Measurements from ENCODE around the gene COMT. TPM values are rescaled to one million over a fixed set of nuclear protein-coding genes. Genes with fewer than 3 reads are reported as not detected.

The COMT gene
- total RNA-seq, 1 experiment from 2014 or later: 109 TPM

DNA sequence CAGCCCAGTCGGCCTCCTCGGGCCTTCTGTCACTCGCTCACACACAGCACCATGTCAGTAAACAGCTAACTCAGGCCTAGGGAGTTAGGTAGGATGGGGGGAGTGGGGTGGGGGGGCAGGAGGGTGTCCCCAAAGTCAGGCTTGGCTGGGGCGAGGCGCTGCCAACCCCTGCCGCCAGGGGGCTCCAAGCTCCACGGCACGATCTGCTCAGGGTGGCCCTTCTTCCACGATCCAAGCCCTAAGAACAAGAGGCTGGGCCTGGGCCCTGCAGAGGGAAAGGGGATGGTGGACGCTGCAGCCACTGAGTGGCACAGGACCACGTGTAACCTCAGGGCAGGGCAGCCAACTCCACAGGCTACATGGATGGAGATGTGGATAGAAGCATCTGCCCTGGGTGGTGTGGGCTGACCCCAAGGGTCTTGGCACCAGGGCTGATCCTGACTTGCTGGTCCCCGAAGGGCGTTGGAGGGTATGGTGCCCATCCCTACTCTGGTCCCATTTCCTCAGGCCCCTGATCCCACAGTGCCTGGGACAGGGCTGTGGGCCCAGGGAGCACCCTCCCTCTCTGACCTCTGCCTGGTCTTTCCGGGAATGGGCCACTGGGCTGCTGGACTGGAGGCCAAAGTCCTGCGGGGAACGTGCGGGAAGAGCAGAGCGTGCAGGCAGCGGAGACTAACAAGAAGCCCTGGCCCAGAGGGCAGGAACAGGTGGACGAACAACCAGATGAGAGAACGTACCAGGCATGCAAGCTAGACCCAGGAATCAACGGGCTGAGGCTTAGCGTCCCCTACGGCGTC lies 29.1 kb downstream of the COMT start:
- no TSS peak for BruUV-seq (replicated peaks)
- H4K20me1 ChIP-seq (ENCODE audit: insufficient read depth): no peaks in the 10 kb centered on the region
- H3K27me3 ChIP-seq (ENCODE audit: insufficient read depth, low read length): no peaks in the 10 kb centered on the region
- intact Hi-C loops (cut with micrococcal nuclease): loop anchor here (1.0 to 5.0 kb wide), 2 partner anchors 42 to 58 kb away; no protein-coding TSS in a partner anchor
- peaks cover 10 to 25% of the 10 kb centered on the region in 2 experiments for H3K4me1 ChIP-seq (ENCODE audit: control insufficient read depth in 1 of 2, insufficient read depth in 2 of 2, low read length in 2 of 2)
- H3K4me3 ChIP-seq (replicated peaks in 1 of 2; ENCODE audit: low read depth in 1 of 2, low read length in 2 of 2): no peak overlapping the region
- no peaks in the 10 kb centered on the region for H3K9me3 ChIP-seq (ENCODE audit: control insufficient read depth in 1 of 2, insufficient read depth in 1 of 2, low read depth in 1 of 2, low read length in 2 of 2)
- H3K36me3 ChIP-seq (ENCODE audit: control insufficient read depth in 1 of 2, insufficient read depth in 2 of 2, low read length in 2 of 2): peaks cover 12 to 19% of the 10 kb centered on the region in 2 experiments; a peak in 3 of 4 replicates
- peak; percentile 68 for ATAC-seq
- no peak overlapping the region for H3K4me2 ChIP-seq (ENCODE audit: low read length)
- CTCF ChIA-PET: interaction anchor here (1.1 to 1.2 kb wide), 3 partner anchors 14 to 158 kb away, joined by 3 to 7 read pairs (median 3); no protein-coding TSS in a partner anchor
- no peak for DNase-seq (ENCODE audit: low read depth, low spot score)
- no peaks in the 10 kb centered on the region for H3K79me2 ChIP-seq (ENCODE audit: insufficient read depth, low read length)
- TF ChIP-seq POLR2AphosphoS5 (IDR thresholded peaks at IDR 0.05; ENCODE audit: low read depth, low read length) (0 out of 2 replicates have a peak, but pooled peaks have one; percentile 0), EGR1 (IDR thresholded peaks at IDR 0.05; ENCODE audit: low read depth) (no peak), CEBPB (IDR thresholded peaks at IDR 0.05; ENCODE audit: low read depth) (no peak), CTCF (IDR thresholded peaks at IDR 0.05 in 2 of 3, conservative IDR thresholded peaks at IDR 0.05 in 1 of 3; ENCODE audit: borderline replicate concordance in 1 of 3, insufficient read depth in 1 of 3, low read depth in 2 of 3, low read length in 2 of 3) (peak; percentile 56 to 96 (median 94); a peak in 5 of 6 replicates), ZBTB33 (IDR thresholded peaks at IDR 0.05; ENCODE audit: extremely low read depth, insufficient replicate concordance, low read length) (no peak), RAD21 (IDR thresholded peaks at IDR 0.05; ENCODE audit: low read depth) (peak; percentile 89), EZH2 (IDR thresholded peaks at IDR 0.05) (no peak), FOSL1 (IDR thresholded peaks at IDR 0.05; ENCODE audit: low read depth) (no peak)
- TF ChIP-seq, protein P1, sequence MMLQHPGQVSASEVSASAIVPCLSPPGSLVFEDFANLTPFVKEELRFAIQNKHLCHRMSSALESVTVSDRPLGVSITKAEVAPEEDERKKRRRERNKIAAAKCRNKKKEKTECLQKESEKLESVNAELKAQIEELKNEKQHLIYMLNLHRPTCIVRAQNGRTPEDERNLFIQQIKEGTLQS (IDR thresholded peaks at IDR 0.05): no peak
- POLR2A ChIA-PET: interaction anchor here (0.8 kb wide), 1 partner anchor 8 kb away, joined by 3 read pairs; no protein-coding TSS in a partner anchor
- RAD21 ChIA-PET (ENCODE audit: low non-redundant PET in 1 of 2, low total read pairs in 2 of 2, uncharacterized antibody in 2 of 2, unreplicated experiment in 2 of 2): no interaction called here
- H3K9me2 ChIP-seq (ENCODE audit: insufficient read depth): no peaks in the 10 kb centered on the region
- H2AFZ ChIP-seq (ENCODE audit: low read depth, low read length, poor library complexity, severe bottlenecking): no peak overlapping the region
- H3K9ac ChIP-seq (ENCODE audit: low read length): no peak overlapping the region
- no peak overlapping the region; the same call in 1 of the 2 replicates for H3K27ac ChIP-seq (ENCODE audit: low read depth, low read length)
